HG02973 (cell line): ENCODE results near the gene LARP4B.
A peak's percentile ranks its signal among the peaks of the same experiment; 100 is the strongest.

Experiments used
- ATAC-seq: cut with Tn5 transposase; IDR thresholded peaks from one replicate; pipeline ENCODE4 v1.9.1; 2021; ENCODE audit warnings: moderate library complexity; ENCODE audit not compliant: unreplicated experiment

LARP4B gene

GRCh38 chr10:870564-871166 is 60.8 kb downstream of the LARP4B start:
- no peak for ATAC-seq

GRCh38 chr10:869171-869570 is 62.3 kb downstream of the LARP4B start:
- ATAC-seq, result no peak

GRCh38 chr10:867807-868206 is 63.7 kb downstream of the LARP4B start:
- no peak for ATAC-seq

- ATAC-seq, result no peak
Measured at GRCh38 chr10:866577-866941, 64.9 kb downstream of the LARP4B start.

- no peak for ATAC-seq
Measured at GRCh38 chr10:865924-866576, 65.5 kb downstream of the LARP4B start.

- no peak for ATAC-seq
Measured at GRCh38 chr10:865257-865656, 66.2 kb downstream of the LARP4B start.

GRCh38 chr10:860519-860918 is 71.0 kb downstream of the LARP4B start:
- ATAC-seq, result no peak

GRCh38 chr10:856416-857157 is 74.9 kb downstream of the LARP4B start:
- no peak for ATAC-seq

- no peak for ATAC-seq
Measured at GRCh38 chr10:855671-856070, 75.8 kb downstream of the LARP4B start.

- ATAC-seq, result no peak
Measured at GRCh38 chr10:855079-855478, 76.4 kb downstream of the LARP4B start.

- no peak for ATAC-seq
Measured at GRCh38 chr10:853017-853416, 78.5 kb downstream of the LARP4B start.

GRCh38 chr10:852386-852785 is 79.1 kb downstream of the LARP4B start:
- ATAC-seq, result peak; percentile 19

- peak; percentile 83 for ATAC-seq
Measured at GRCh38 chr10:851901-852300, 79.6 kb downstream of the LARP4B start.

GRCh38 chr10:850093-850492 is 81.4 kb downstream of the LARP4B start:
- ATAC-seq, result no peak

- ATAC-seq, result no peak
Measured at GRCh38 chr10:847868-848267, 83.6 kb downstream of the LARP4B start.

- ATAC-seq, result no peak
Measured at GRCh38 chr10:846126-846685, 85.3 kb downstream of the LARP4B start.

- no peak for ATAC-seq
Measured at GRCh38 chr10:845526-845925, 86.0 kb downstream of the LARP4B start.

GRCh38 chr10:844552-844951 is 87.0 kb downstream of the LARP4B start:
- ATAC-seq, result no peak

- no peak for ATAC-seq
Measured at GRCh38 chr10:843703-844102, 87.8 kb downstream of the LARP4B start.

GRCh38 chr10:842795-843194 is 88.7 kb downstream of the LARP4B start:
- ATAC-seq, result no peak

GRCh38 chr10:841535-841934 is 90.0 kb downstream of the LARP4B start:
- no peak for ATAC-seq
